ENCODE results near the gene GABRG3. TPM values are rescaled to one million over a fixed set of nuclear protein-coding genes. Genes with fewer than 3 reads are reported as not detected.

Gene GABRG3
- total RNA-seq, 1 donor, result not detected

GRCh38 chr15:27499191-27499590 lies 528.2 kb downstream of the GABRG3 start:
- no peak for TF ChIP-seq CTCF (IDR thresholded peaks at IDR 0.05; ENCODE audit: insufficient read depth, low read depth, low read length)
- no peak overlapping the region for H3K4me3 ChIP-seq (ENCODE audit: low read depth, low read length)
- no peak for DNase-seq (ENCODE audit: low read depth)

GRCh38 chr15:27499719-27500118 lies 528.7 kb downstream of the GABRG3 start:
- DNase-seq (ENCODE audit: low read depth), result no peak
- no peak overlapping the region for H3K4me3 ChIP-seq (ENCODE audit: low read depth, low read length)
- TF ChIP-seq CTCF (IDR thresholded peaks at IDR 0.05; ENCODE audit: insufficient read depth, low read depth, low read length), result no peak

GRCh38 chr15:27500206-27500605 lies 529.2 kb downstream of the GABRG3 start:
- no peak for TF ChIP-seq CTCF (IDR thresholded peaks at IDR 0.05; ENCODE audit: insufficient read depth, low read depth, low read length)
- no peak overlapping the region for H3K4me3 ChIP-seq (ENCODE audit: low read depth, low read length)
- DNase-seq (ENCODE audit: low read depth), result no peak

GRCh38 chr15:27506752-27507151 lies 535.8 kb downstream of the GABRG3 start:
- DNase-seq (ENCODE audit: low read depth), result no peak
- TF ChIP-seq CTCF (IDR thresholded peaks at IDR 0.05; ENCODE audit: insufficient read depth, low read depth, low read length), result no peak
- H3K4me3 ChIP-seq (ENCODE audit: low read depth, low read length), result no peak overlapping the region

GRCh38 chr15:27509014-27509413 lies 538.0 kb downstream of the GABRG3 start:
- H3K4me3 ChIP-seq (ENCODE audit: low read depth, low read length), result no peak overlapping the region
- no peak for TF ChIP-seq CTCF (IDR thresholded peaks at IDR 0.05; ENCODE audit: insufficient read depth, low read depth, low read length)
- no peak for DNase-seq (ENCODE audit: low read depth)

- H3K4me3 ChIP-seq (ENCODE audit: low read depth, low read length), result no peak overlapping the region
- no peak for TF ChIP-seq CTCF (IDR thresholded peaks at IDR 0.05; ENCODE audit: insufficient read depth, low read depth, low read length)
- no peak for DNase-seq (ENCODE audit: low read depth)
These were observed 541.5 kb downstream of the GABRG3 start for GRCh38 chr15:27512281-27513001.

GRCh38 chr15:27514526-27514925 lies 543.5 kb downstream of the GABRG3 start:
- no peak overlapping the region for H3K4me3 ChIP-seq (ENCODE audit: low read depth, low read length)
- DNase-seq (ENCODE audit: low read depth), result no peak
- TF ChIP-seq CTCF (IDR thresholded peaks at IDR 0.05; ENCODE audit: insufficient read depth, low read depth, low read length), result no peak
